Measurements from ENCODE around the gene IGFL1. TPM values are rescaled to one million over a fixed set of nuclear protein-coding genes. Genes with fewer than 3 reads are reported as not detected.
"Not testable (repeated sequence)": the region's sequence is repeated elsewhere in the genome, so short reads cannot be mapped to it uniquely, and the experiment has no call there.

Gene IGFL1
- total and polyA plus RNA-seq, 9 donors: 0.43 to 1.3 TPM; not detected in 7

DNA sequence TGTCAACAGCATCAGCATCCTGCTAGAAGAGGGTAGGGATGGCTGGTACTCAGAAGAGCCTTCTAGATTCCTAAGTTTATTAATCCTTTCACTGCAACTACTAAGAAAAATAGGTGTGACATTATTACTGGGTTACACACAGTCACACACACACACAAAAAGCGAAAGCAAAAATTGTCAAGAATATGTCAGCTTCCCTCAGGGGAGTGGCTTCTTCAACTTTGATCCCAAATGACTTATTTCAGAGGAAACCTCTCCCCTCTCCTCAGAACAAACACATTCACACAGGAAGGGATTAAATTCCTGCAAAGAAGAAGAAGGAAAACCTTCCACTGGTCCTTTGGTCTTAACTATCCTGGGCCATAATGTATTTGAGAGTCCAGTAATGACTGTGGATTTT lies 20.1 kb upstream of the IGFL1 start:
- H3K4me1 ChIP-seq (ENCODE audit: control insufficient read depth, insufficient read depth, low read length): peaks cover 60% of the 10 kb centered on the region
- H3K4me3 ChIP-seq (ENCODE audit: low read length): no peak overlapping the region
- H3K36me3 ChIP-seq (ENCODE audit: control insufficient read depth, insufficient read depth, low read length): no peaks in the 10 kb centered on the region
- H3K27ac ChIP-seq (ENCODE audit: low read length): no peak overlapping the region
- DNase-seq: no peak
- no CpG with 5 or more reads among the region's 1 CpG for WGBS (ENCODE audit: insufficient coverage)
- H3K27me3 ChIP-seq (ENCODE audit: control insufficient read depth, insufficient read depth, low read length): no peaks in the 10 kb centered on the region
- H3K9me3 ChIP-seq (replicated peaks; ENCODE audit: control insufficient read depth, low read depth, low read length): no peaks in the 10 kb centered on the region

GRCh38 chr19:46210669-46211068 lies 18.9 kb upstream of the IGFL1 start:
- Histone ChIP-seq H3K9me3 (replicated peaks; ENCODE audit: control insufficient read depth, low read depth, low read length) (no peaks in the 10 kb centered on the region), H3K27ac (ENCODE audit: low read length) (peak overlapping the region; percentile 42), H3K4me1 (ENCODE audit: control insufficient read depth, insufficient read depth, low read length) (peaks cover 57% of the 10 kb centered on the region), H3K36me3 (ENCODE audit: control insufficient read depth, insufficient read depth, low read length) (no peaks in the 10 kb centered on the region), H3K27me3 (ENCODE audit: control insufficient read depth, insufficient read depth, low read length) (no peaks in the 10 kb centered on the region), H3K4me3 (ENCODE audit: low read length) (no peak overlapping the region)
- DNase-seq: no peak
- 40% methylated on average over 1 of the region's 1 CpG for WGBS (ENCODE audit: insufficient coverage)

DNA sequence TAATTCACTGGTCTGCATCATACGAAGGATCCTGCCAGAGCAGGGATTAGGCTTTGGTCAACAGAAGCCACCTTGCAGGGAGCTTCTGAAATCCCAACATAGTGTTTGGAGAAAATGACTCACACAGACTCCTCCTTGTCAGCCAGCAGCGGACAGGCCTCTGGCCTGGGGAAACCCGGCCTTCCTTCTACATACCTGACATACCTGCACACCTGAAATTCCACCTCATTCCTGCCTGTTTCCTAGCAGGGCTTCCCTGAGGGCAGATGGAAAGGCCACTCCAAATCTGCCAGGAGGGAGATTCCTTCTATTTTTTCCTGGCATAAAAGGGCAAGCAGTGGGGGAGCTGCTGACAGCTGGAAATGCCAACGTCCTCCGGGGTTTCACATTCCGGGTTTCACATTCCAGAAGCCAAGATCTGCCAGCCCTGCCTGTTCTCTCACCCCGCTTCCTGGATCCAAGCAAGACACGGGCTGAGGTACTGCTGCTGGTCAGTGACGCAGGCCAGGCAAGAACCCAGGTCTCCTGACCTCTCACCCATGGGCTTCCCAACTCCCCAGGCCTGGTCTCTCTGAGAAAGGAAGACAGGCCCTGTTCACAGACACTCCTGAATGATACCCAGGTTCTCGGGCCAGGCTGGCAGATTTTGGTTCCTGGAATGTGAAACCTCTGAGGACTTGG lies 18.2 kb upstream of the IGFL1 start:
- H3K27ac ChIP-seq (ENCODE audit: low read length): peak overlapping the region; percentile 49
- DNase-seq: peak; percentile 54

GRCh38 chr19:46212592-46212991 lies 16.9 kb upstream of the IGFL1 start:
- peaks cover 42% of the 10 kb centered on the region for H3K4me1 ChIP-seq (ENCODE audit: control insufficient read depth, insufficient read depth, low read length)
- H3K36me3 ChIP-seq (ENCODE audit: control insufficient read depth, insufficient read depth, low read length); H3K9me3 ChIP-seq (replicated peaks; ENCODE audit: control insufficient read depth, low read depth, low read length); DNase-seq; H3K27ac ChIP-seq (ENCODE audit: low read length); H3K27me3 ChIP-seq (ENCODE audit: control insufficient read depth, insufficient read depth, low read length); H3K4me3 ChIP-seq (ENCODE audit: low read length): not testable (repeated sequence)
- WGBS (ENCODE audit: insufficient coverage): 86% methylated on average over 1 of the region's 5 CpGs

More for the DNA sequence above, 18.2 kb upstream of the IGFL1 start:
- peaks cover 50% of the 10 kb centered on the region for H3K4me1 ChIP-seq (ENCODE audit: control insufficient read depth, insufficient read depth, low read length)
- WGBS (ENCODE audit: insufficient coverage): 25% methylated on average over 8 of the region's 10 CpGs
- H3K36me3 ChIP-seq (ENCODE audit: control insufficient read depth, insufficient read depth, low read length): no peaks in the 10 kb centered on the region
- no peaks in the 10 kb centered on the region for H3K27me3 ChIP-seq (ENCODE audit: control insufficient read depth, insufficient read depth, low read length)
- H3K4me3 ChIP-seq (ENCODE audit: low read length): no peak overlapping the region
- no peaks in the 10 kb centered on the region for H3K9me3 ChIP-seq (replicated peaks; ENCODE audit: control insufficient read depth, low read depth, low read length)

DNA sequence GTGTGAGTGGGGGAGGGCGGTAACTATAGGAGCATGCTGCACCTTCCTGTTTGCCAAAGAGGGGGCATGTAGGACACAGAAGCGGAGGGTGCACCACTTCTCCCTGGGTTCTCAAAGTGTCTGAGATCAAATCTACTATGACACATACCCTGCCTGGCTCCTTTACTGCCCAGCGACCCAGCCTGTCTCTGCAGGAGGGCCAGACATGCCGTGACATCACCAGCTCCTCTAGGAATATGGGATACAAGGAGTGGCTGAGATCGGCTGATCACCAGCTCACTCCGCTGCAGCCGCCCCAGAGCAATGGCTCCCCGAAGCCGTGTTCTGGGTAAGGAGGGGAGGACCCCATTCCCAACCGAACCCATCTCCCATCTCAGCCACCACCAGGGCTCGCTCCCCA lies 16.4 kb upstream of the IGFL1 start:
- H3K27ac ChIP-seq (ENCODE audit: low read length): no peak overlapping the region
- no peaks in the 10 kb centered on the region for H3K9me3 ChIP-seq (replicated peaks; ENCODE audit: control insufficient read depth, low read depth, low read length)
- H3K4me3 ChIP-seq (ENCODE audit: low read length): no peak overlapping the region
- 78% methylated on average over 5 of the region's 11 CpGs for WGBS (ENCODE audit: insufficient coverage)
- no peaks in the 10 kb centered on the region for H3K27me3 ChIP-seq (ENCODE audit: control insufficient read depth, insufficient read depth, low read length)
- no peak for DNase-seq
- peaks cover 39% of the 10 kb centered on the region for H3K4me1 ChIP-seq (ENCODE audit: control insufficient read depth, insufficient read depth, low read length)
- H3K36me3 ChIP-seq (ENCODE audit: control insufficient read depth, insufficient read depth, low read length): no peaks in the 10 kb centered on the region

DNA sequence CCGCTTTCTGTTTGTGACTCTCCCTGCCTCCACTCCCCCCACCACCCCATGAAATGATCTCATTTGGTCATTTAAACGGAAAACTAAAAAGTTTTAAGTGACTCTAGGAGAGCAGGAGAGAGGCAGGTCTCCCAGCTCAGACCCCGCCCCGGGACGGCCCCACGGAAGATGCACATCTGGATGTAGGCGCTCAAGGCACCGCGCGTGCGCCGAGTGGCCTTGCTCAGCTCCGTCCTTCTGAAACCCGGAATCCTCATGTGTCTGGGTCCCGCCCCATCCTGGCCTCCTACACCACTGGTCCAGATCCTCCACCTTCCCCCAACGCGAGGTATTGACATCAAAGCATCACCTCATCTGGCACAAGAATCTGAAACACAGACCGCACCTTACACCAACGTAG lies 15.7 kb upstream of the IGFL1 start:
- Histone ChIP-seq H3K27ac (ENCODE audit: low read length) (no peak overlapping the region), H3K9me3 (replicated peaks; ENCODE audit: control insufficient read depth, low read depth, low read length) (no peaks in the 10 kb centered on the region), H3K4me1 (ENCODE audit: control insufficient read depth, insufficient read depth, low read length) (peaks cover 33% of the 10 kb centered on the region), H3K27me3 (ENCODE audit: control insufficient read depth, insufficient read depth, low read length) (no peaks in the 10 kb centered on the region), H3K4me3 (ENCODE audit: low read length) (no peak overlapping the region), H3K36me3 (ENCODE audit: control insufficient read depth, insufficient read depth, low read length) (no peaks in the 10 kb centered on the region)
- DNase-seq: no peak
- 83% methylated on average over 18 of the region's 19 CpGs for WGBS (ENCODE audit: insufficient coverage)

GRCh38 chr19:46216612-46217011 lies 12.9 kb upstream of the IGFL1 start:
- H3K27me3 ChIP-seq (ENCODE audit: control insufficient read depth, insufficient read depth, low read length): no peaks in the 10 kb centered on the region
- 64% methylated on average over 3 of the region's 4 CpGs for whole genome bisulfite sequencing (ENCODE audit: insufficient coverage)
- no peaks in the 10 kb centered on the region for H3K36me3 ChIP-seq (ENCODE audit: control insufficient read depth, insufficient read depth, low read length)
- H3K27ac ChIP-seq (ENCODE audit: low read length): no peak overlapping the region
- H3K4me3 ChIP-seq (ENCODE audit: low read length): no peak overlapping the region
- H3K4me1 ChIP-seq (ENCODE audit: control insufficient read depth, insufficient read depth, low read length): peaks cover 18% of the 10 kb centered on the region
- H3K9me3 ChIP-seq (replicated peaks; ENCODE audit: control insufficient read depth, low read depth, low read length): no peaks in the 10 kb centered on the region
- DNase-seq: no peak

GRCh38 chr19:46217476-46217875 lies 12.1 kb upstream of the IGFL1 start:
- Histone ChIP-seq H3K4me1 (ENCODE audit: control insufficient read depth, insufficient read depth, low read length) (peaks cover 18% of the 10 kb centered on the region), H3K9me3 (replicated peaks; ENCODE audit: control insufficient read depth, low read depth, low read length) (no peaks in the 10 kb centered on the region), H3K27ac (ENCODE audit: low read length) (no peak overlapping the region), H3K4me3 (ENCODE audit: low read length) (no peak overlapping the region), H3K36me3 (ENCODE audit: control insufficient read depth, insufficient read depth, low read length) (no peaks in the 10 kb centered on the region), H3K27me3 (ENCODE audit: control insufficient read depth, insufficient read depth, low read length) (no peaks in the 10 kb centered on the region)
- no peak for DNase-seq
- no CpG with 5 or more reads among the region's 9 CpGs for WGBS (ENCODE audit: insufficient coverage)

DNA sequence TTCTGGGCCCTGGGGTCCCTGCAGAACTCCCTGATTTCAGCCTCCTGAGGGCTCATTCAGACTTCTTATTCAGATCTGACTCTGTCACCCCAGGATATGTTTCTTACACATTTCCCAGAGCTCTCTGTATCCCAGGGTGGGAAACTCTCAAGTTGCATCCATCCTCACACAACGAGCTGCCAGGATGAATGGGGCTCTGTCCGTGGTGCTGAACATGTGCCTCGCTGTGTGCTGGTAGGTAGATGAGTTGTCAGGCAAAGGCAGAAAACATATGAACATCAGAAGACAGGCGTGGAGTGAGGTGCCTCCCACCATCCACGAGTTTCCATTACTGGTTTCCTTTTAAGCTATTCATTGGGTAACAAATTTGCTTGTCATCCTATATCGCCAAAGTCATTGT lies 11.4 kb upstream of the IGFL1 start:
- peaks cover 20% of the 10 kb centered on the region for H3K4me1 ChIP-seq (ENCODE audit: control insufficient read depth, insufficient read depth, low read length)
- H3K27ac ChIP-seq (ENCODE audit: low read length): no peak overlapping the region
- H3K27me3 ChIP-seq (ENCODE audit: control insufficient read depth, insufficient read depth, low read length): no peaks in the 10 kb centered on the region
- no peaks in the 10 kb centered on the region for H3K36me3 ChIP-seq (ENCODE audit: control insufficient read depth, insufficient read depth, low read length)
- H3K9me3 ChIP-seq (replicated peaks; ENCODE audit: control insufficient read depth, low read depth, low read length): no peaks in the 10 kb centered on the region
- no peak overlapping the region for H3K4me3 ChIP-seq (ENCODE audit: low read length)
- WGBS (ENCODE audit: insufficient coverage): 50% methylated on average over 2 of the region's 6 CpGs
- peak; percentile 49 for DNase-seq

DNA sequence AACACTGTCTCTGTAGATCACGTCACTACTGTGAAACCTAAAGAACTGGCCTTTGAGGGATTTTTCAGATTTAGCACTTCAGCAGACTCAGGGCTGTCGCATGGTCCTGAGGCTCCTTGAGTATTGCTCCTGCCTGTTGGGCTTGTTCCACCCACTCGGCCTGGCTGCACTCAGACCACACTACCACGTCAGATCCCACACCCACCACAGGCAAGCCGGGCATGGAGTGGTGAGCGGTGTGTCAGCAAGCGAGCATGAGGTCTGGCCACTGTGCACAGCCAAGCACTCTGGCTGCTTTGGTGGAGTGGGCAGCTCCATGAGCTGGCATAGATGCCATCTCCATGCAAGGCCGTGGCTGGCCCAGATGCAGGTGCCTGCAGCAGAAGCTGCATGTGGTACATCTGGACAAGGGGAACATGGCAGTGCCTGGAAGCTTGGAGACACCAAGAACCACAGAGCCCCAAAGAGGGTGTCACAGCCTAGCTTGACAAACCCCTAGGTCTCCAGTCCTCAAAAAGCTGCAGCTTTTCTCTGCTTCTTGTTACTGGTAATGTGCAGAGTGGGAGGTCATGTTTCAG lies 9.4 kb upstream of the IGFL1 start:
- DNase-seq: no peak
- H3K36me3 ChIP-seq (ENCODE audit: control insufficient read depth, insufficient read depth, low read length): no peaks in the 10 kb centered on the region
- peaks cover 20% of the 10 kb centered on the region for H3K4me1 ChIP-seq (ENCODE audit: control insufficient read depth, insufficient read depth, low read length)
- H3K9me3 ChIP-seq (replicated peaks; ENCODE audit: control insufficient read depth, low read depth, low read length): no peaks in the 10 kb centered on the region
- no peak overlapping the region for H3K4me3 ChIP-seq (ENCODE audit: low read length)
- no peak overlapping the region for H3K27ac ChIP-seq (ENCODE audit: low read length)
- peaks cover 2% of the 10 kb centered on the region for H3K27me3 ChIP-seq (ENCODE audit: control insufficient read depth, insufficient read depth, low read length)
- WGBS (ENCODE audit: insufficient coverage): 79% methylated on average over 5 of the region's 8 CpGs

All from muscle of leg (tissue), 11 donors.